Ovary (tissue), 1 donor: Measurements from ENCODE around the gene SHISA6.

Experiments
- EP300 ChIP-seq: sonication (generic); formaldehyde crosslinking; IDR thresholded peaks from one replicate; pipeline ENCODE4 v1.6.1; 2017; ENCODE audit warnings: antibody characterized with exemption
- POLR2A ChIP-seq: fragments of 450-650 bp; IDR thresholded peaks from one replicate; pipeline ENCODE4 v1.6.1; 2017; ENCODE audit warnings: antibody characterized with exemption, mild to moderate bottlenecking, moderate library complexity

DNA sequence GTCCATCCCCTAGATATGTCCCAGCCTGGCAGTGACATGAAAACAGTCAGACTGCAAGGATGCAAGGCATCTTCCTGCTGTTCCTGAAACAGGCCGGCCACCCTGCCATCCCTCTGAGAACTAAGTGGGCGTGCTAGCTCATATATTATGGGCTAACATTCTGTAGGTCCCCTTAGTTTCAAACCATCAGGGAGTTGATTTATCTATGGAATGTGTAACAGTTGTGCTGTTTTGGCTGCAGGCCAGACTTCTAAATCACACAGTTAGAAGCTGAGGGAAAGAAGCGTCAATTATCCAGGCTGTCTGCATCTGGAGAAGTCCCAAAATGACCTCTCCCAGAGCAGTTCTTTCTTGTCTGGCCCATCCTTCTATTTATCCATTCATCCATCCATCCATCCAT, 254.6 kb downstream of the SHISA6 start:
- no peak for TF ChIP-seq EP300
- TF ChIP-seq POLR2A = no peak
